GM21526 (cell line): ENCODE measurements around the gene PACS1.

Experiments used
- ATAC-seq: cut with Tn5 transposase; IDR thresholded peaks from one replicate; pipeline ENCODE4 v1.9.1; 2021; ENCODE audit warnings: moderate library complexity; ENCODE audit not compliant: unreplicated experiment, low FRiP score

The PACS1 gene

GRCh38 chr11:66281776-66282467 lies 211.8 kb downstream of the PACS1 start:
- ATAC-seq, result no peak

- peak; percentile 55 for ATAC-seq
Measured at GRCh38 chr11:66282468-66283455, 212.7 kb downstream of the PACS1 start.

DNA sequence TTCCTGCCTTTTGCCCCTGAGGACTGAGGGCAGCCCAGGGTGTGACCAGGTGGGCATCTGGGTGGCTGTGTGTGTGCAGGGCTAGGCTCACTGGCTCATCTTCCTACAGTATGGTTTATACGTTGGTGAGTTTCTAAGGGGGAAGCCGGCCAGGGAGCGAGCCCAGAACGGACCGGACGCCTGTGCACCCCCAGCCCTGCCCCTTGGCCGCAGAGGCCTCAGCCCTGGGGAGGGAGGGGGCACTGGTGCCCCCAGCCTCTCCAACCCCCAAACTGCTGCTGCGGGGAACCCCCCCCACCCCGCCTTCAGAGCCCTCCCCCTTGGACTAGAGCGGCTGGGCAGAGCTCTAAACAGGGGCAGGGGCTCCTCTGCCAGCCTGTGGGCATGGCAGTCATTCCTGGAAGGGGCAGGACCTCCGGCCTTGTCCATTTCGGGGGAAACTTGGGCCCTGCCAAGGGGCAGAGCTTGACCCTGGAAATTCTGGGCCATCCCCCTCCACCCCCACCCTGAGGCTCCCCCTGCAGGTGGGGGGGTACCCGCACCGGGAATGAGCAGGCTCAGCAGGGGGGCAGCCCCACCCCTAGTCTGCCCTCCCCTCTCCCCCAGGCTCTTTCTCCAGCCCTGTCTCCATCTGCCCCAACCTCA lies 213.5 kb downstream of the PACS1 start:
- ATAC-seq, result no peak

- no peak for ATAC-seq
Measured at GRCh38 chr11:66284526-66285078, 214.5 kb downstream of the PACS1 start.

DNA sequence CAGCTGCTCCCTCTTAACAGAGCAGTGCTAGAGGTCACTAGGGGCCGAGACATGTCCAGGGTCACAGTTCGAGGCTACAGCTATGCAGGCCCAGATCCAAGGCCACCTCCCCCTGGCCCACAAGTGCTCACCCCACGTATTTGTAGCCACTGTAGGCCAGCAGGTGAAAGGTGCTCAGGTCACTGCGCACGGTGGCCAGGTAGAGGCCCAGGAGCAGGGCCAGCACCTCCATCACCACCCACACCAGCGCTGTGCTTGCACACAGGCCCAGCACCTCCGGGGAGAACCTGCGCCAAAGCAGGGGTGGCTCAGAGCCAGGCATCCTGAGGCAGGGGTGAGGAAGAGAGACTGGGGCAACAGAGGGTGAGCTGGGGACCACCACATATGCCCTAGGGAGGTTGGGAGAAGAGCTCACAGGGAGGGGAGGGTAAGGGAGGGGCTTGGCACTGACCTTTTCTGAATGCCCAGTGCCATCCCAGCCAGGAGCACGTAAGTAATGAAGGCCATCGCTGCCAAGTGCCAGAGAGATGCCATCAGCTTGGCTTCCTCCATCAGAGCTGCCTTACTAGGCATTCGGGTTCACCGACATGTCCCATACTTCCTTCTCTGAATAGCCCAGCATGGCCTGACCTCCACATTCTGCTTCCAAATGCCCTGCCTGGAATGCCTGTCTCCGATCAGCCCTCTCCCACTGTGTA lies 215.3 kb downstream of the PACS1 start:
- no peak for ATAC-seq

DNA sequence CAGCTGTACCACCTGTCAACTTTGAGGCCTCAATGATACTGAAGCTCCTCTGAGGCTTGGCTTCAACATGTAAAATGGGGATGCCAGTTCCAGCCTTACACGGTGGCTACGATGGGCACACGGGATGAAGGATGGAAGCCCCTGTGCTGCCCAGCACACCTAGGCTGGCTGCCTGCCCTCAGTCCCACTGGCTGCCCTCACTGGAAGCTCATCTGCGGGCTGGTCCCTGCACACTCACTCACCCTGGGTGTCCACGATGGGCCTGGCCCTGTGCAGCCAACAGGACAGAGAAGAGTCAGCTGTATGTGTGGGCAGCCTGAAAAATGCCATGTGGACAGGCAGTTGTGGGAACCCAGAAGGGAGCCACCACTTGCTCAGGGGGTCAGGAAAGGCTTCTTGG lies 216.6 kb downstream of the PACS1 start:
- no peak for ATAC-seq

- ATAC-seq, result no peak
Measured at GRCh38 chr11:66287211-66287888, 217.3 kb downstream of the PACS1 start.

DNA sequence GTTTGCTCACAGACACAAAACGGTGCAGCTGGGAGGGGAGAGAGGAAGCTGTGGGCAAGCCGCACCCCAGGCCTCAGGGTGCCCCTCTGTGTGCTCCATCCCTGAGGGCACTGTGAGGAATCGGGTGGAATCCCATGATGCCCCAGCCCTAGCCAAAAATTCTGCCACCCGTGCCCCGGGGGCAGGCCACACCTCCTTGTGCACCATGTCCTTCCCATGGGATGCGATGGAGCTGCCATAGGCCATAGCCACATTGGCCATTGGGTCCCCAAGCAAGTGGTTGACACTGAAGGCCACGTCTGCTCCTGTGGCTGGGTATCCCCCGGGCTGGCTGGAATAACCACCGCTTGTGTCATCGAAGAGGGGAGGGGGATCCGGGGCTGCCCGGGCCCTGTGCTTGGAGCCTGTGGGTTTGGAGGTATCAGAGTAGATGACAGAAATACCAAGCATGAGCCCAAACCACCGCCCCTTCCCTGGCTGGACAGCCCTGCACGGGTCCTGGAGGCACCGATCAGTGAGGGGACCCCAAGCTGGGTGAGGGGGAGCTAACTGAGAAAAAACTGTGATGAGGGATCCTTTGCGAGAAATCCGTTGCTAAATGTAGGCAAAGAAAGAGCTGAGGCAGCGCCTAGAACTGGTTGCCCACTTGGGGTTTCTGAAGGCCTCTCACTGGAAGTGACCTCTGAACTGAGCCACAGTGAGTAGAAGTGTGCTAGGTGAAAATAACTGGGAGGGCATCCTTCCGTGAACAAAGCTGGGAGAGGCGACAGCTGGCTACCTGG lies 218.0 kb downstream of the PACS1 start:
- no peak for ATAC-seq

DNA sequence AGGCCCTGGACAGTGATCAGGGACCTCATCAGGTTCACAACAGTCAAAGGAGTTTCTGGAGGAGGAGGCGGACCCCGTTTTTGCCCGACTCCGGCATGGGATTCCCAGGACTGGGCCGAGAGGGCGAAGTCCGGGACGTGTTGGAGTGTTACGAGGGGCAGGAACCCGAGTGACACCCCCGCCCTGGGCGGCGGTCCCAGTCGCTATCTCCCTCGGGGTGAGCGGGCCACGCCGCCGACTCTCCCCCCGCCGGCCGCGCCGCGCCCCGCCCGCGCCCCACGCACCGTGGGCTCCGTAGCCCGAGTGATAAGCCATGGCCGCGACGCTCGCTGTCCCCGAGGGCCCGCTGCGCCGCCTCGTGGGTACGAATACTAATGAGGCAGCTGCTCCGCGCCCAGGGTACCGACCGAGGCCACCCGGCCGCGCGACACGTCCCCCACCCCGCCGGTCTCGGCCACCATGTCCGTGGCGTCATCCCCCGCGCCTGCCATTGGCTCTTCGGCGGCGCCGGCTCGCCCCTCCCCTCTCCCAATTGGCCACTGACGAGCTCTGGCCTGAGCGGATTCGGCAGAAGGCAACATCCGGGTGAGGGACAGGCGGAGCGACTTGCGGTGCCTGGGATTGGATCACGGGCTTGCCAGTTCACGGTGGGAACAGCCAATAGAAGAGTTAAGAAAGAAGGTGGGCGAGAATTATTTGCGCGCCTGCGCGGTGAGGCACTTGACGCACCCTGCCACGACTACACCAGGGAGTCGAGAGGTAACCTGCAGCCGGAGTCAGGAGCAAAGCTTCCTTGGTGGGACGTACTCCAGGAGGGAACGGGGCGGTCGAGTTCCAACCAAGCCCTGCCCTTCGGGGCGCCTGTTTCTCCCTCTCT lies 218.8 kb downstream of the PACS1 start, which contains the start of gene YIF1A:
Gene YIF1A, minus strand, starts transcription at position 473 of the 877 bp plus-strand sequence. Its CDS starts 158 bp downstream, at position 315.
- ATAC-seq, result peak; percentile 74

DNA sequence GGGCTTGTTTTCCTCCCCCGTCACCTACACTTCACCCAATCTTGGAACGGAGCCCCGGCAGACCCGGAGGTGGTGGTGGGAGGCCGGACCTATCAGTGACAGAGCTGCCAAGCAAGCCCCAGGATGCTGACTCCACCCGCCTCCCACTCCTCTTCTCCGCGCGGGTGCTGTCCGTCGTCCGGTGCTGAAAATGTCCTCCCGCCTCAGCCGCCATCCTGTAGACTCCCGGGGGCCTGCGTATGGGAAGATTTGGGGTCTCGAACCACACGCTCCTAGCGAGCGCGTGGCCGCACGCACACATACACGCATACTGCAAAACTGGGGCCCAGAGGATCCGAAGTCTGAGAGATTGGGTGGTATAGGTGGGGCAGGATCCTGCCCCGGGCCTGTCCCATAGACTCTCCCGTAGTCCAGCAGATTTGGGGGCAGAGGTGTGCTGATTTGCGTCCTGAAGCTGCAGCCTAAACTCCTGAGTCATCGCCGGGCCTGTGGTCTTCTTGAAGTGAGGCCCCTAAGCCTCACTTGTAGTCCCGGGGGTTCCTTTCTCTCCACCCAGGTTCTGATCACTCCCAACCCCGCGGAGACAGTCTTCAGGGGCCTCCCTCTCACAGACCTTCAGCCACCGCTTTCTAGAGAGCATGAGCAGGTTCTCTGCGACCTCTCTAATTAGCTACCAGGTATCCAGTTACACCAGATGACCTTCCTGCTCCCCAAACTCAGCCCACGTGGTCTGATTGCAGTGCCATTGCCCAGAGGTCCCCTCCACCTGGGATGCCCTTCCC lies 219.7 kb downstream of the PACS1 start:
- ATAC-seq, result peak; percentile 23

DNA sequence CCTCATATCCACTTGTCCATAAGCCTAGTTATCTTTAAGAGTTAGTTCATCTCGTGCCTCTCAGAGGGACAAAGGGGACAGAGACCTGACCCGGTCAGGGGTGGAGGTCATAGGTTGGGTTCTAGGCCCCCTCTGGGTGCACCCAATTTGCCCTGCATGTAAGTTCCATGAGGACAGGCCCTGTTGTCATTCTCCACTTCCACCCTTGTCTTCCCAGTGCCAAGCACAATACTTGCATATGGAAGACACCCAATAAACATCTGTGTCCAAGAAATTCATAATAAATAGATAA lies 220.2 kb downstream of the PACS1 start:
- ATAC-seq, result no peak

- ATAC-seq, result no peak
Measured at GRCh38 chr11:66291303-66291705, 221.2 kb downstream of the PACS1 start.

DNA sequence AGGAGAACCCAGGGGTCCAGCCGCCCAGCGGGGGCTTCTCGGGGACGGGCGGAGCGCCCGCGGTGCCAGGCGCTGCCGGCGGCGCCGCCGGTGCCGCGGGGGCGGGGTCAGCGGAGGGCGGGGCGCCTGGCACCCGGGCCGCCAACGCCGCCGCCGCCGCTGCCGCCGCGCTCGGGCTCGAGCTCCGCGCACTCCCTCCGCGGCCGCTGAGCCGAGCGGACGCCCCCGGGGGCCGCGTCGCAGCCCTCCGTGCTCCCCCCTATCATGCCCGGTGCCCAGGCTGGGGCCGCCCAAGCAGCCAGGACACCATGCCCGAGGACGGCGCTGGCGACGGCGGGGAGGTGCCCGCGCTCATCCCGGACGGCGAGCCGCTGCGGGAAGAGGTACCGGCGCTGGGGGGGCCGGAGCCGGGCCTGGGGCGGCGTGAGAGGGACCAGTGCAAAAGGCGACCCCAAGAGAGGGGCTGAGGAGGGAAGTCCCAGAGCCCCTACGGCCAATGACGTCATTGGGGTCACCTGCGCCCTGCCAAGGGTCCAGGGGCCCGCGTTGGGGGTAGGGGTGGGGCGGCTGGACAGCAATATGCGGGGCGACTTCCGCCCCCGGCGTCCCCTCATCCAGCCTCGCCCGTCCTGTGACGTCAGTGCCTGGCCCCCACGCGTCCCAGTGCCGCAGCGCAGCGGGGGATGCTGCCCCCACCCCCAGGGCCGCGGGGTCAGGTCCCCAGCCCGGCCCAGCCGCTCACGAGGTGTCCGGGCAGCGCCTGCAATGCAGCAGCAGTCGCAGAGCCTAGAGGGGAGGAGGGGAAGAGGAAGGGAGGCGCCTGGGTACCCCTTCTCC lies 221.9 kb downstream of the PACS1 start, which contains the start of gene TMEM151A:
Gene TMEM151A, plus strand, starts transcription at position 189 of the 837 bp plus-strand sequence. Its CDS starts 120 bp downstream, at position 309.
- ATAC-seq, result no peak

DNA sequence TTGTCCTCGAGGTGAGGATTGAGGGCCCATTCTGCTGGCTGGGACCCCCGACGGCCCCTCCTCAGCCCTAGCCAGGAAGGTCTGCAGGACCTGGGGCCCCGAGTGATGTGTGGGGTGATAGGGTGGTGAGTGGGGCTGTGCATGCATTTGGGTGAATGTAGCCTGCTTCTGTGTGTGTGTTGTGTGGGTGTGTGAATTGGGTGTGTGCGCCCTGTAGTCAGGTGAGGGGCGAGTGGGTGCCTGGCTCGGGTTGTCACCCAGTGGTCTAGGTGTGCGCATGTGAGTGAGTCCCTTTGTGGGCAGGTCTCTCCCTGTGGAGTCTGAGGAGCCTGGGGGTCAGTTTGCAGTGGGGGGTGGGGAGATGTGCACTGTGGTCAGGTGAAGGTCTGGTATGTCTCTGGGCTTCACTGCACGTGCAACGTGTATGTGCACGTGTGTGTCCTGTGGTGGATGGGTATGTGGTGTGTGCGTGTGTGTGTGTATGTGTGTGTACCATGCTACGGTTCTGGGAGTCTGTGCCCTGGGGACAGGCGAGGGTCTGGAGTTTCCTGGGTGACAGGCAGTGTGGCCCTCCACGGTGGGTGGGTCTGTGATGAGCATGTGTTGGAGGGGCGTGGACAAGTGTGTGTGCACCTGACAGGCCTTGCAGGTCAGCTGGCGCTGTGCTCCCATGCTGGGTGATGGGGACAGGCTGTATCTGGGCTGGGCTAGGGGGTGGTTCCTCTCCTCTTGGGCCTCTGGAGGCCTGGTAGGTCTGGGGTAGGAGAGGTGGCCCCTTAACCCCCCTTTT lies 222.7 kb downstream of the PACS1 start:
- ATAC-seq, result no peak

DNA sequence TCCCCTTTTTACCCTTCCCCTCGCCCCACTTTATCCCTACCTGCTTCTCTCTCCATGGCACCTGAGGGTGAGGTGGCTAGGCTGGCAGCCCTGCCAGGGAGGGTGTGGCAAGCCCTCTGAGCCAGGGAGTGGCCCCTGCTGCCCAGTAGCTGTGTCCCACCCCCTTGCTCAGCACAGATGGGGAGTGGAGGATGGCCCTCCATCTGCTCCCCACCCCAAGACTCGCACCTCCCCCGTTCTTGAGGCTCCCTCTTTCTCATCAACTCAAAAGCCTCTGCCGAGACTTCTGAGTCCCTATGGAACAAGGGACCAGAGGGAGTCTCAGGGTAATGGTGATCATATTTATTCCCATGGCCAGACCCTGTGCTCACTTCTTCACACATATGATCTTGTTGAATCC lies 223.3 kb downstream of the PACS1 start:
- no peak for ATAC-seq
